CD14-positive monocyte (primary cell): Measurements from ENCODE around the gene BEX3. TPM values are rescaled to one million over a fixed set of nuclear protein-coding genes. Genes with fewer than 3 reads are reported as not detected.

ENCODE experiments used
- DNase-seq, 3 donors: peaks; one replicate each; pipeline ENCODE4 v3.0.0-alpha.2; 2011 to 2022
- H2AFZ ChIP-seq: 2 replicates; pipeline ENCODE4 v1.6.0; 2012; ENCODE audit warnings: mild to moderate bottlenecking, low read depth, low read length, inconsistent platforms; ENCODE audit not compliant: insufficient read depth, poor library complexity, severe bottlenecking
- H3K27ac ChIP-seq, 2 donors: 1 replicate in 1 of 2; 2 replicates in 1 of 2; pipeline ENCODE4 v1.5.1; 2012 to 2013; ENCODE audit warnings: low read length in 2 of 2, control low read depth in 1 of 2, inconsistent platforms in 1 of 2, low read depth in 1 of 2, mild to moderate bottlenecking in 1 of 2
- H3K27me3 ChIP-seq, 2 donors: one replicate each; pipeline versions ENCODE4 v1.6.0 to v1.6.1; 2011 to 2013; ENCODE audit warnings: low read length in 2 of 2; ENCODE audit not compliant: control insufficient read depth in 2 of 2, insufficient read depth in 2 of 2
- H3K36me3 ChIP-seq, 2 donors: replicated peaks in 1 of 2; 1 replicate in 1 of 2; 2 replicates in 1 of 2; pipeline versions ENCODE4 v1.5.1 to v1.6.1; 2012 to 2013; ENCODE audit warnings: low read length in 2 of 2, control low read depth in 1 of 2, inconsistent platforms in 1 of 2, mild to moderate bottlenecking in 1 of 2; ENCODE audit not compliant: insufficient read depth in 2 of 2, control insufficient read depth in 1 of 2
- H3K4me1 ChIP-seq, 2 donors: 1 replicate in 1 of 2; 2 replicates in 1 of 2; pipeline versions ENCODE4 v1.5.1 to v1.6.1; 2012 to 2013; ENCODE audit warnings: low read length in 2 of 2, control low read depth in 1 of 2, inconsistent platforms in 1 of 2, mild to moderate bottlenecking in 1 of 2, moderate library complexity in 1 of 2; ENCODE audit not compliant: insufficient read depth in 2 of 2, control insufficient read depth in 1 of 2
- H3K4me2 ChIP-seq: replicated peaks from 2 replicates; pipeline ENCODE3; 2012; ENCODE audit warnings: low read length, moderate library complexity, mild to moderate bottlenecking; ENCODE audit not compliant: poor library complexity, severe bottlenecking; ENCODE audit errors: extremely low read depth
- H3K4me3 ChIP-seq, 3 experiments: fragments of 200-600 bp in 1 of 3; sonication (generic) in 1 of 3; replicated peaks in 1 of 3; 1 replicate in 2 of 3; 2 replicates in 1 of 3; pipeline ENCODE4 v1.5.1; 2011 to 2013; ENCODE audit warnings: low read length in 3 of 3, mild to moderate bottlenecking in 3 of 3, control low read depth in 2 of 3, low read depth in 2 of 3, inconsistent platforms in 1 of 3, moderate library complexity in 1 of 3
- H3K79me2 ChIP-seq: 2 replicates; pipeline ENCODE4 v1.6.0; 2012; ENCODE audit warnings: mild to moderate bottlenecking, control low read depth, inconsistent platforms, low read length, moderate library complexity; ENCODE audit not compliant: insufficient read depth
- H3K9ac ChIP-seq: 2 replicates; pipeline ENCODE4 v1.6.0; 2017; ENCODE audit warnings: low read length, mild to moderate bottlenecking; ENCODE audit not compliant: insufficient read depth, poor library complexity, severe bottlenecking
- H3K9me3 ChIP-seq, 2 donors: replicated peaks in 1 of 2; 1 replicate in 1 of 2; 2 replicates in 1 of 2; pipeline versions ENCODE4 v1.5.1 to v1.6.1; 2012 to 2013; ENCODE audit warnings: low read length in 2 of 2, control low read depth in 1 of 2; ENCODE audit not compliant: control insufficient read depth in 1 of 2, insufficient read depth in 1 of 2
- H4K20me1 ChIP-seq: 2 replicates; pipeline ENCODE4 v1.6.0; 2012; ENCODE audit warnings: mild to moderate bottlenecking, low read length, control low read depth, moderate library complexity; ENCODE audit not compliant: insufficient read depth
- H3K27ac Mint-ChIP-seq, 7 donors: one replicate each; pipeline ENCODE4 v1.8.0; 2020; ENCODE audit warnings: mild to moderate bottlenecking in 7 of 7, mixed read lengths in 7 of 7, moderate library complexity in 6 of 7, inconsistent platforms in 2 of 7
- H3K27me3 Mint-ChIP-seq, 3 donors: one replicate each; pipeline ENCODE4 v1.8.0; 2021 to 2022; ENCODE audit warnings: low read depth in 3 of 3, mild to moderate bottlenecking in 3 of 3, mixed read lengths in 3 of 3, moderate library complexity in 3 of 3, inconsistent platforms in 1 of 3
- H3K36me3 Mint-ChIP-seq, 2 donors: one replicate each; pipeline ENCODE4 v1.8.0; 2020; ENCODE audit warnings: mixed read lengths in 2 of 2, inconsistent platforms in 1 of 2, mild to moderate bottlenecking in 1 of 2
- H3K4me1 Mint-ChIP-seq: one replicate; pipeline ENCODE4 v1.8.0; 2020; ENCODE audit warnings: mild to moderate bottlenecking, mixed read lengths
- H3K4me3 Mint-ChIP-seq, 2 donors: one replicate each; pipeline ENCODE4 v1.8.0; 2020; ENCODE audit warnings: mild to moderate bottlenecking in 2 of 2, mixed read lengths in 2 of 2, moderate library complexity in 1 of 2
- H3K9me3 Mint-ChIP-seq, 7 donors: one replicate each; pipeline ENCODE4 v1.8.0; 2020 to 2022; ENCODE audit warnings: mixed read lengths in 7 of 7, mild to moderate bottlenecking in 6 of 7, moderate library complexity in 6 of 7, inconsistent platforms in 2 of 7
- CTCF ChIP-seq: fragments of 200-600 bp; IDR thresholded peaks from one replicate; pipeline ENCODE4 v1.8.0; 2022; ENCODE audit warnings: antibody characterized with exemption, mild to moderate bottlenecking
- WGBS: methylation state at CpG from one replicate; pipeline ENCODE4 v1.1.5; 2013; ENCODE audit warnings: missing lambda C conversion rate; ENCODE audit not compliant: insufficient coverage; 5-methylcytosine and 5-hydroxymethylcytosine counted together
- intact Hi-C, 2 donors: fragments of 100-400 bp; cut with micrococcal nuclease; formaldehyde crosslinking; loops; one replicate each; pipeline versions ENCODE4 v1.15.0 to v1.15.1; 2023
- polyA plus RNA-seq, 3 donors: library from polyadenylated mRNA; depleted of rRNA in 1 of 3; unstranded in 2 of 3; stranded (reverse) in 1 of 3; fragments of 300-500 nt in 2 of 3; fragments of >200 nt in 1 of 3; fragmentation: Illumina TruSeq in 2 of 3; gene quantifications; 1 replicate in 2 of 3; 2 replicates in 1 of 3; pipeline ENCODE4 v1.2.3, GENCODE V29; 2012 to 2021

BEX3 gene
- polyA plus RNA-seq, 3 donors = 0.49 to 2.7 (median 2.0) TPM

DNA sequence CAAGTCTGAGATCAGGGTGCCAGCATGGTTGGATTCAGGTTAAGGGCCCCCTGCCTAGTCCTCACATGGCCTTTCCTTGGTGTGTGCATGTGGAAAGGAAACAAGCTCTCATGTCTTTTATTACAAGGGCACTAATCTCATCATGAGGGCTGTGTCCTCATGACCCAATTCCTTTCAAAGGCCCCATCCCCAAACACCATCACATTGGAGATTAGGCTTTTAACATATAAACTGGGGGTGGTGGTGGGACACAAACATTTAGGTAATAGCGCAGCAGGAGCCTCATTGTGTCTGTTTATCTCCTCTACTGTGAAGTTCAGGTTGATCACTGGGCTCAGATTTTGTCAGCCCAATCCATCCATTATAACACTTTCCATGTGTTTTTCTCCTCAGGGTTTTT is 41.0 kb downstream of the BEX3 start:
- Histone ChIP-seq H3K27ac (no peak overlapping the region), H3K79me2 (no peaks in the 10 kb centered on the region), H3K4me1 (no peaks in the 10 kb centered on the region), H3K9me3 (no peaks in the 10 kb centered on the region), H3K4me3 (no peak overlapping the region), H3K9ac (no peak overlapping the region), H2AFZ (no peak overlapping the region), H4K20me1 (no peaks in the 10 kb centered on the region), H3K4me2 (no peak overlapping the region), H3K27me3 (no peaks in the 10 kb centered on the region), H3K36me3 (no peaks in the 10 kb centered on the region)
- H3K27ac Mint-ChIP-seq = no peak overlapping the region
- DNase-seq = no peak
- no peak overlapping the region for H3K4me3 Mint-ChIP-seq
- peaks cover 0 to 11% (median 2%) of the 10 kb centered on the region in 3 donors for H3K27me3 Mint-ChIP-seq
- H3K4me1 Mint-ChIP-seq = peaks cover 2% of the 10 kb centered on the region
- no peaks in the 10 kb centered on the region for H3K9me3 Mint-ChIP-seq
- intact Hi-C loops = no loop called here
- whole genome bisulfite sequencing = no CpG with 5 or more reads among the region's 1 CpG
- TF ChIP-seq CTCF = no peak
- no peaks in the 10 kb centered on the region for H3K36me3 Mint-ChIP-seq

GRCh38 chrX:103417933-103418332 is 41.6 kb downstream of the BEX3 start:
- no peak overlapping the region for H3K27ac Mint-ChIP-seq
- H3K4me1 Mint-ChIP-seq = peaks cover 2% of the 10 kb centered on the region
- DNase-seq = no peak
- Histone ChIP-seq H3K27ac (no peak overlapping the region), H3K9ac (no peak overlapping the region), H2AFZ (no peak overlapping the region), H3K79me2 (no peaks in the 10 kb centered on the region), H3K4me3 (no peak overlapping the region), H3K4me1 (no peaks in the 10 kb centered on the region), H3K36me3 (no peaks in the 10 kb centered on the region), H3K9me3 (no peaks in the 10 kb centered on the region), H3K27me3 (no peaks in the 10 kb centered on the region), H3K4me2 (no peak overlapping the region), H4K20me1 (no peaks in the 10 kb centered on the region)
- H3K27me3 Mint-ChIP-seq = peaks cover 0 to 13% (median 2%) of the 10 kb centered on the region in 3 donors
- no peak overlapping the region for H3K4me3 Mint-ChIP-seq
- WGBS = no CpG with 5 or more reads among the region's 2 CpGs
- no peak for TF ChIP-seq CTCF
- intact Hi-C loops = no loop called here
- H3K9me3 Mint-ChIP-seq = no peaks in the 10 kb centered on the region
- no peaks in the 10 kb centered on the region for H3K36me3 Mint-ChIP-seq
